Measurements from ENCODE around the gene LGALS14. TPM values are rescaled to one million over a fixed set of nuclear protein-coding genes. Genes with fewer than 3 reads are reported as not detected.
"Not testable (repeated sequence)": the region's sequence is repeated elsewhere in the genome, so short reads cannot be mapped to it uniquely, and the experiment has no call there.

The LGALS14 gene
- total RNA-seq, 1 donor: not detected

DNA sequence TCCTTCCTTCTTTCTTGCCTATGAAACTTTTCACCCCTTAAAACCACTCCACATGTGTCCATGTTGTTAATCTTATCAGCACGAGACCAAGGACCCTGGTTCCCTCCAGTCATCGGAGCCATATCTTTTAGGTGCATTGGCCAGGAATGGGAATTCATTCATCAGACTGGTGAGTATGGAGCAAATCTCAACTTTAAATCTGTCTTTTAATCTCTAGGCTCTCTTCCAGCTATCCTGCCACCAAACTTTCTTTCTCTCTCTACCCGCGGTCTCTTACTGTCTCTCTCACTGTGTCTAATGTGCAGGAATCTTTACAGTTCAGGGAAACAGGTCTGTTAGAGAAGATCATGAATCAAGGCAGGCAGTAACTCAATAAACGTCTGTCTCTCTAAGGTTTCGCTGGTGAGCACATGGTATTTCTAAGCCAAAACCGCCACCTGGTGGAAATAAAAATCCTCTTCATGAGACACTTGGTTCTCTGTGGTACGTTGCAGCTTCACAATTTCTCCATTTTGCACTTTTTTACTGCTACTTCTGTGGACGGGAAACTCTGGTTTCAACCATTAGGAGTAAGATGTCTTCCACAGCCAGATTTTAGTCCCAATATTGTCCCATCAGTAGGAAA is 32.4 kb upstream of the LGALS14 start:
- H3K4me3 ChIP-seq (ENCODE audit: low read depth, low read length): no peak overlapping the region
- DNase-seq (ENCODE audit: low read depth): peak; percentile 66
- TF ChIP-seq, protein P1, sequence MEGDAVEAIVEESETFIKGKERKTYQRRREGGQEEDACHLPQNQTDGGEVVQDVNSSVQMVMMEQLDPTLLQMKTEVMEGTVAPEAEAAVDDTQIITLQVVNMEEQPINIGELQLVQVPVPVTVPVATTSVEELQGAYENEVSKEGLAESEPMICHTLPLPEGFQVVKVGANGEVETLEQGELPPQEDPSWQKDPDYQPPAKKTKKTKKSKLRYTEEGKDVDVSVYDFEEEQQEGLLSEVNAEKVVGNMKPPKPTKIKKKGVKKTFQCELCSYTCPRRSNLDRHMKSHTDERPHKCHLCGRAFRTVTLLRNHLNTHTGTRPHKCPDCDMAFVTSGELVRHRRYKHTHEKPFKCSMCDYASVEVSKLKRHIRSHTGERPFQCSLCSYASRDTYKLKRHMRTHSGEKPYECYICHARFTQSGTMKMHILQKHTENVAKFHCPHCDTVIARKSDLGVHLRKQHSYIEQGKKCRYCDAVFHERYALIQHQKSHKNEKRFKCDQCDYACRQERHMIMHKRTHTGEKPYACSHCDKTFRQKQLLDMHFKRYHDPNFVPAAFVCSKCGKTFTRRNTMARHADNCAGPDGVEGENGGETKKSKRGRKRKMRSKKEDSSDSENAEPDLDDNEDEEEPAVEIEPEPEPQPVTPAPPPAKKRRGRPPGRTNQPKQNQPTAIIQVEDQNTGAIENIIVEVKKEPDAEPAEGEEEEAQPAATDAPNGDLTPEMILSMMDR (IDR thresholded peaks at IDR 0.05; ENCODE audit: insufficient read depth, low read length): peak; percentile 47

DNA sequence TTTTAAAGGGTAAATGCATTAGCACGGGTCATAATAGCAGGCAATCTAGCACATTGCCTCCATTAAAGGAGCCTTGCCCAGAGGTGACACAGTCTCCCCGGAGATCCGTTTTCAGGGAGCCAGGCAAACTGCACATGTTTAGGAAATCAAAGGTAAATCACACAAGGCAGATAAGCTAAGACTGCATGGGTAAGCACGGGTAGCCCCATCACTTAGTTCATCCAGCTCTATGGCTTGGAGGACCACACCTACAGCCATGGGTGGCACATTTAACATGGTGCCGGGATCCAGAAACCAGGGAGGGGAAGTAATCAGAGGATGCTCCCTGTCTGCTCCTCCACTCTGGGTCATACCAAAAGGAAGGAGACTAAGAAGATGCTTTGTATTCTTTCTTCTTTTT is 31.8 kb upstream of the LGALS14 start:
- no peak overlapping the region for H3K4me3 ChIP-seq (ENCODE audit: low read depth, low read length)
- TF ChIP-seq, protein P1 (IDR thresholded peaks at IDR 0.05; ENCODE audit: insufficient read depth, low read length): no peak
- DNase-seq (ENCODE audit: low read depth): no peak

DNA sequence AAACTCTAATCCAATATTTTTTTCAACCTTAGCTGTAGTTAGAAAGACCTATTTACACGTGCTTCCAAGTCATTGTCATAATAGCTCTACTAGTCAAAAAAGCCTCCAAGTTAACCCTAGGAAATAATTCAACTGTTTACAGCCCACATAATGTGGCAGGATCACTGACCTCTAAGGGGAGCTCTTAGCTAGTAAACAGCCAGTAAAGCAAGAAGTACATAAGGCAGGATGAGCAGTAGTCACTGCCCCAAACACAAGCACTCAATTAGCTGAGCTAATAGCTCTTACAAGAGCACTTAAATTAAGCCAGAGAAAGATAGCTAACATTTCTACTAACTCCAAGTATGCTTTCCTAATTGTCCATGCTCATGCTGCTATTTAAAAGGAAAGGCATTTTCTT is 30.4 kb upstream of the LGALS14 start:
- not testable (repeated sequence) for DNase-seq (ENCODE audit: low read depth); H3K4me3 ChIP-seq (ENCODE audit: low read depth, low read length)

DNA sequence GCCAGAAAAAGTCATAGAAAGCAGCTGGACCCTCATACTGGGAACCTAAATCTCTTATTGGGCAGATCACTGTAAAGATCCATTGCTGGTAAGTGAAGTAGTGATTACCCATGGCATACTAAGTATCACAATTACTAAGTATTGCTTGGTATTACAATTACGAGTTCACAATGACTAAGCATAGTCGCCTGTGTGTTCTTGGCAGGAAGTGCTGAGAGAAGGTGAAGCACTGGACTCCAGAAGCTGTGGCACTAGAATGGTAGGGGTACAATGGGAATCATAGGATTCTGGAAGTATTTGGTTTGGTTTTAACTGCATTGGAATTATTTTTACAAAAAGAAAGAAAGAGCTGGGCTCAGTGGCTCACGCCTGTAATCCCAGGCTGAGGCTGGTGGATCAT is 28.3 kb upstream of the LGALS14 start:
- TF ChIP-seq, protein P1 (IDR thresholded peaks at IDR 0.05; ENCODE audit: insufficient read depth, low read length): no peak
- no peak for DNase-seq (ENCODE audit: low read depth)

DNA sequence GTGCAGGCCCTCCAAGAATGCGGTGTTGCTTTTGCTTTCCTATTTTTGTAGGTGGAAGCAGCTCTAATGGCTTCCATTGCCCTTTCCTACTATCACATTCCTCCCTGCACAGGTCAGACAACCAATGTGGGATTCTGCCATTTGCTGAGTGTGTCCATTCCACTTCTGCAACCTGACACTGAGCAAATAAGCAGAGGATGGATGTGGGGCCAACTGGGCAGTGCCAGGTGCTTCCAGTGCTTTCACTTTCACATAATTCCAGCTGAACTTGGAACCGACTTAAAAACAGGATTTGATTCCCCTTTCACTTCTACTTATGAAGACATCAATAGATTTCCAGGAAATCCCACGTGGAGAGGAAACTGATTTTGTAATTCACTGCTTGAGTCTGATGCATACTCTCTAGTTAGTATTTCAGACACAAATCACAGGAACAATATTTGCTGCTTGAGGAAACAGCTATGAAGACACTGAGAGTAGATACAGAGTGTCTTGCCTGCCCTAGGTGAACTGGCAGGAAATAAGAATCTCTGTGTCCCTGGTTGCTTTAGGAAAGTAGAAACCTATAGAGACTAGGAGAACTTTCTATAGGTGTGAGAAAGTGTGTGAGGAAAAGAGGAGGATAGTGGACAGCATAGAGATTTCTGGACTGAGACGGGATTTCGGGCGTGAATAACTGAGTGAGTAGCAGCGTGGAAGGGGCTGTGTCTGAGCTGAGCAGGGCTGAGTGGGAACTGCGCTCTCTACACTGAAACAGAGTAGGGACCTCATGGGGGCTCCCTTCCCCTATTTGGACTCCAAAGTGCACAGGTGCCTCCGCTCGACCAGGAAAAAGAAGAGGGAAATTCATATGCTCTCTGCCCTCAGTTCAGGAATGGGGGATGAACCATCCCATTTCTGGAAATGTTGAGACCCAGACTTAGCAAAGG is 26.1 kb upstream of the LGALS14 start:
- TF ChIP-seq, protein P1 (IDR thresholded peaks at IDR 0.05; ENCODE audit: insufficient read depth, low read length): no peak
- H3K4me3 ChIP-seq (ENCODE audit: low read depth, low read length): no peak overlapping the region
- DNase-seq (ENCODE audit: low read depth): peak; percentile 14

More for the DNA sequence above, 28.3 kb upstream of the LGALS14 start:
- H3K4me3 ChIP-seq (ENCODE audit: low read depth, low read length): no peak overlapping the region

DNA sequence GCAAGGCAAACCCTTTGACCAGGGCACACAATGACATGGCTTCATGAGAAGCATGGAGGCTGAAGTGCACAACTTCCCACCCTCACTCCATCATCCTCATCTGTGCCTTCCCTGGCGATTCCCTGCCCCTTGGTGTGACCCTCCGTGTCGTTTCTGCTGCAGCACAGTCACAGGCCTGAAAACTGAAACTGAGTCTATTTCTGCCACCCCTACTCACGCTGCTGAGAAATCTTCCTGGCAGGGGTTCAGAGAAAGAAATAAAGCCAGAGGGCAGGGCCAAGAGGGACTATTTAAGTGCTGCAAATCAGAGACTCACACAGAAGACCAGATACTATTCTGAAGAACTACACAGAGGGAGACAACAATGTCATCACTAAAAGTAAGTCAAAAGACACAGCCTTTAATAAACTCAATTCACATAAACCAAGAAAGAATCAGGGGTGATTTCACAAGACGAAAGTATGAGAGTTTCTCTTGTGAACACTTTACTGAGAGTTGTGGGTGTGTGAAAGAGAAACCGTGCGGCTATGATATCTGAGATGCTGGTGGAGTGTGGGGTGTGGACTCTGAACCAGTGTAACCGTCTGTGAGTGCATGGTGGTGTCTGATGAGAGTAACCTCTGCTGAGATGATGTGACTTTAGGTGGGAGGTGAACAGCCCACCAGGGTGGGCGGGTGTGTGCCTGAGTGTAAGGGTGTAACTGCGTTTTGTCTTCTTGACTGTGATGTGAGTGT is 25.1 kb upstream of the LGALS14 start:
- TF ChIP-seq, protein P1 (IDR thresholded peaks at IDR 0.05; ENCODE audit: insufficient read depth, low read length): no peak

DNA sequence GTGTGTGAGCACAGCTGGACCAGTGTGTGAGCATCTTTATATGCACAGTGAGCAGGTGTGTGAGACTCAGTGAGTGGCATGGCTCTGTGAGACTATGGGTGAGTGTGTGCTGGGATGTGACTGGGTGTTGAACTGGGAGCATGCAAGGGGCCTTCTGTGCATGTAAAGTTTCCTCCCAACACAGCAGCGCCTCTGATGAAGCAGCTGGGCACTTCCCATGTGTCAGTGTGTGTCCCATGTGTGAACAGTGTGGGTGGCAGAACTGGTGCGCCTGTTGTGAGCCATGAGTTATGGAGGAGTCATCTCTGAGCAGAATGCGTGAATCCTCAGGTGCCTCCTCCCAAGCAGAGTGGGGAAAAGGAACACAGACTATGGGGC is 24.5 kb upstream of the LGALS14 start:
- TF ChIP-seq, protein P1 (IDR thresholded peaks at IDR 0.05; ENCODE audit: insufficient read depth, low read length): no peak
- DNase-seq (ENCODE audit: low read depth): no peak

More for the DNA sequence above, 25.1 kb upstream of the LGALS14 start:
- DNase-seq (ENCODE audit: low read depth): peak; percentile 6
- H3K4me3 ChIP-seq (ENCODE audit: low read depth, low read length): no peak overlapping the region

More for the DNA sequence above, 24.5 kb upstream of the LGALS14 start:
- H3K4me3 ChIP-seq (ENCODE audit: low read depth, low read length): no peak overlapping the region

Data from fibroblast of the aortic adventitia (primary cell).